Tibial nerve (tissue), 4 donors: Measurements from ENCODE around the gene KLK3. TPM values are rescaled to one million over a fixed set of nuclear protein-coding genes. Genes with fewer than 3 reads are reported as not detected.
A peak's percentile ranks its signal among the peaks of the same experiment; 100 is the strongest.

Experiments
- DNase-seq, 2 donors: peaks; one replicate each; pipeline ENCODE4 v3.0.0-alpha.2; 2019; ENCODE audit warnings: low spot score in 2 of 2
- H3K27ac ChIP-seq, 4 donors: fragments of 200-600 bp; sonication (generic) in 3 of 4; one replicate each; pipeline ENCODE4 v1.5.1; 2017 to 2019; ENCODE audit warnings: mild to moderate bottlenecking in 1 of 4
- H3K27me3 ChIP-seq, 2 donors: fragments of 200-600 bp; sonication (generic) in 1 of 2; one replicate each; pipeline versions ENCODE4 v1.5.1 to v1.6.0; 2017 to 2019
- H3K36me3 ChIP-seq, 3 donors: fragments of 200-600 bp; sonication (generic); one replicate each; pipeline ENCODE4 v1.5.1; 2018 to 2019
- H3K4me1 ChIP-seq, 4 donors: fragments of 200-600 bp; sonication (generic) in 3 of 4; one replicate each; pipeline ENCODE4 v1.5.1; 2017 to 2019
- H3K4me3 ChIP-seq, 4 donors: fragments of 200-600 bp; sonication (generic) in 3 of 4; one replicate each; pipeline ENCODE4 v1.5.1; 2017 to 2019; ENCODE audit warnings: mild to moderate bottlenecking in 1 of 4, moderate library complexity in 1 of 4
- H3K9me3 ChIP-seq, 4 donors: fragments of 200-600 bp; sonication (generic) in 3 of 4; one replicate each; pipeline ENCODE4 v1.5.1; 2017 to 2019
- EP300 ChIP-seq, 2 donors: sonication (generic); formaldehyde crosslinking; IDR thresholded peaks; one replicate each; pipeline ENCODE4 v1.6.1; 2017; ENCODE audit warnings: antibody characterized with exemption in 2 of 2, mild to moderate bottlenecking in 1 of 2
- POLR2A ChIP-seq, 2 donors: fragments of 450-650 bp; IDR thresholded peaks; one replicate each; pipeline ENCODE4 v1.6.1; 2017; ENCODE audit warnings: antibody characterized with exemption in 2 of 2, mild to moderate bottlenecking in 2 of 2, moderate library complexity in 2 of 2
- WGBS, 2 donors: methylation state at CpG; one replicate each; pipeline ENCODE4 v1.1.5; 2018; 5-methylcytosine and 5-hydroxymethylcytosine counted together
- total RNA-seq, 4 donors: library from RNA; depleted of rRNA; stranded (reverse); fragments of >200 nt; gene quantifications; one replicate each; pipeline ENCODE4 v1.1.0, GENCODE V29; 2016
- TF ChIP-seq, protein P1 (sequence below), 5 experiments: fragments of 200-600 bp in 3 of 5; fragments of 450-650 bp in 2 of 5; sonication (generic) in 3 of 5; IDR thresholded peaks; one replicate each; pipeline ENCODE4 v1.5.1; 2016 to 2019; ENCODE audit warnings: antibody characterized with exemption in 5 of 5, mild to moderate bottlenecking in 3 of 5, moderate library complexity in 2 of 5

KLK3 gene
- total RNA-seq, 4 donors from 2014 or later, result not detected

GRCh38 chr19:50835103-50835784 lies 19.5 kb upstream of the KLK3 start:
- H3K36me3 ChIP-seq, result no peaks in the 10 kb centered on the region
- H3K27ac ChIP-seq, result no peak overlapping the region
- H3K4me1 ChIP-seq, result peaks cover 0 to 14% (median 3%) of the 10 kb centered on the region in 4 donors
- DNase-seq, result no peak
- H3K4me3 ChIP-seq, result peak overlapping the region in 3 of 4 donors; percentile 17 to 52 (median 52)
- H3K9me3 ChIP-seq, result peaks cover 0 to 1% (median 0%) of the 10 kb centered on the region in 4 donors
- H3K27me3 ChIP-seq, result peaks cover 2 to 48% of the 10 kb centered on the region in 2 donors
- WGBS, 2 donors, result 33 to 36% methylated on average over 13 of the region's 13 CpGs
- no peak for TF ChIP-seq EP300 (IDR thresholded peaks at IDR 0.05)
- TF ChIP-seq, protein P1, sequence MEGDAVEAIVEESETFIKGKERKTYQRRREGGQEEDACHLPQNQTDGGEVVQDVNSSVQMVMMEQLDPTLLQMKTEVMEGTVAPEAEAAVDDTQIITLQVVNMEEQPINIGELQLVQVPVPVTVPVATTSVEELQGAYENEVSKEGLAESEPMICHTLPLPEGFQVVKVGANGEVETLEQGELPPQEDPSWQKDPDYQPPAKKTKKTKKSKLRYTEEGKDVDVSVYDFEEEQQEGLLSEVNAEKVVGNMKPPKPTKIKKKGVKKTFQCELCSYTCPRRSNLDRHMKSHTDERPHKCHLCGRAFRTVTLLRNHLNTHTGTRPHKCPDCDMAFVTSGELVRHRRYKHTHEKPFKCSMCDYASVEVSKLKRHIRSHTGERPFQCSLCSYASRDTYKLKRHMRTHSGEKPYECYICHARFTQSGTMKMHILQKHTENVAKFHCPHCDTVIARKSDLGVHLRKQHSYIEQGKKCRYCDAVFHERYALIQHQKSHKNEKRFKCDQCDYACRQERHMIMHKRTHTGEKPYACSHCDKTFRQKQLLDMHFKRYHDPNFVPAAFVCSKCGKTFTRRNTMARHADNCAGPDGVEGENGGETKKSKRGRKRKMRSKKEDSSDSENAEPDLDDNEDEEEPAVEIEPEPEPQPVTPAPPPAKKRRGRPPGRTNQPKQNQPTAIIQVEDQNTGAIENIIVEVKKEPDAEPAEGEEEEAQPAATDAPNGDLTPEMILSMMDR (IDR thresholded peaks at IDR 0.05), result no peak
- no peak for TF ChIP-seq POLR2A (IDR thresholded peaks at IDR 0.05)

DNA sequence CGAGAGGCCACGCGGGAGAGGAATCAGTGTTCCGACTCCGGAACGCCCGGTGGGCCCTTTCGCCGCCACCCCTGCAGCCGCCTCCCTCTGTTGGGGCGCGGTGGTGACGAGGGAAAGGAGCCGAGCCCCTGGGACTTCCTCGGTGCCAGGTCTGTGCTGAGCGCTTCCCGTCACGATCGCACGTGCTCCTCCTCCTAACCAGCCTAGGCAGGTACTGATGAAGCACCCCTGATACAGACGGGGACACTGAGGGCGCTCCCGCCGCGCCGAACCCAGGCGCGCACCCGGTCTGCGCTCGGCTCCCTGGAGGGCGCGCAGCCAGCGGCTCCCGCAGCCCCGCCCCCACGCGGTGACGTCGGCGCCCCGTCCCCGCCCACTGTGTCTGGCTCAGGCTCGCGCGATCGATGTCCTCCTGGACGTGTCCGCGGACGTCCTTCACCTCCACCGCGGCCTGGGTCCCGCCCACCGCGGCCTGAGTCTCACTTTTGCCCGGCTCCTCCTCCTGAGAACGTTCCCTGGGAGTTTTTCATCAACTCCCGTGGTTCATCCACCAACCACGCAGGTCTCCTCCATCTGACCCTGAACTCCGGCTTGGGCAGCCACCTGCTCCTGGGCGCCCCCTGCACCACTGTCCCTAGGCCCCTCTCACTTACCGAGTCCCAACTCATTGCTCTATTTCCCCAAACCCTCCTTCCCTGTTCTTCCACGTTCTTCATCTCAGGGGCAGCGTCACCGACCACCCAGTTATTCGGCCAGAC lies 18.8 kb upstream of the KLK3 start:
- 3 to 4% methylated on average over 45 to 49 of the region's 67 CpGs for WGBS, 2 donors
- H3K27ac ChIP-seq, result no peak overlapping the region

GRCh38 chr19:50836543-50837195 lies 18.0 kb upstream of the KLK3 start:
- TF ChIP-seq, protein P1 (IDR thresholded peaks at IDR 0.05), result no peak
- no peak for TF ChIP-seq EP300 (IDR thresholded peaks at IDR 0.05)
- no peak for TF ChIP-seq POLR2A (IDR thresholded peaks at IDR 0.05)
- H3K4me3 ChIP-seq, result no peak overlapping the region
- no peak for DNase-seq
- peaks cover 2 to 48% of the 10 kb centered on the region in 2 donors for H3K27me3 ChIP-seq
- WGBS, 2 donors, result 31 to 42% methylated on average over 19 of the region's 19 CpGs
- H3K9me3 ChIP-seq, result peaks cover 0 to 16% (median 0%) of the 10 kb centered on the region in 4 donors
- H3K4me1 ChIP-seq, result peaks cover 0 to 14% (median 3%) of the 10 kb centered on the region in 4 donors
- no peak overlapping the region for H3K27ac ChIP-seq
- H3K36me3 ChIP-seq, result no peaks in the 10 kb centered on the region

More for the DNA sequence above, 18.8 kb upstream of the KLK3 start:
- DNase-seq, result peak; percentile 26 to 54
- peak overlapping the region in 3 of 4 donors; percentile 17 to 52 (median 52) for H3K4me3 ChIP-seq
- H3K36me3 ChIP-seq, result no peaks in the 10 kb centered on the region
- H3K9me3 ChIP-seq, result peaks cover 0 to 8% (median 0%) of the 10 kb centered on the region in 4 donors
- TF ChIP-seq EP300 (IDR thresholded peaks at IDR 0.05), result no peak
- TF ChIP-seq POLR2A (IDR thresholded peaks at IDR 0.05), result no peak
- TF ChIP-seq, protein P1 (IDR thresholded peaks at IDR 0.05), result no peak
- peaks cover 2 to 48% of the 10 kb centered on the region in 2 donors for H3K27me3 ChIP-seq
- peaks cover 0 to 14% (median 3%) of the 10 kb centered on the region in 4 donors for H3K4me1 ChIP-seq

GRCh38 chr19:50837300-50837699 lies 17.4 kb upstream of the KLK3 start:
- Histone ChIP-seq H3K4me1 (peaks cover 0 to 14% (median 3%) of the 10 kb centered on the region in 4 donors), H3K27ac (no peak overlapping the region), H3K27me3 (peaks cover 2 to 48% of the 10 kb centered on the region in 2 donors), H3K4me3 (no peak overlapping the region), H3K9me3 (peaks cover 0 to 21% (median 0%) of the 10 kb centered on the region in 4 donors), H3K36me3 (no peaks in the 10 kb centered on the region)
- DNase-seq, result no peak
- WGBS, 2 donors, result 78% methylated on average over 10 of the region's 10 CpGs
- TF ChIP-seq EP300 (IDR thresholded peaks at IDR 0.05), result no peak
- TF ChIP-seq, protein P1 (IDR thresholded peaks at IDR 0.05), result no peak
- no peak for TF ChIP-seq POLR2A (IDR thresholded peaks at IDR 0.05)
